HEK293 (cell line): ENCODE data around the gene RBFOX1.

Source experiments
- TRIM28 ChIP-seq: IDR thresholded peaks from 2 replicates; pipeline ENCODE4 v1.6.1; 2011; ENCODE audit warnings: low read length, control low read depth, borderline replicate concordance
- ZNF274 ChIP-seq, 2 experiments: fragments of 200-500 bp in 1 of 2; fragments of 450-650 bp in 1 of 2; sonication (Bioruptor generic) in 1 of 2; formaldehyde crosslinking in 1 of 2; IDR thresholded peaks; 2 replicates each; pipeline versions ENCODE4 v1.5.1 to v1.6.1; 2014 to 2016; ENCODE audit warnings: borderline replicate concordance in 1 of 2, inconsistent platforms in 1 of 2, low read length in 1 of 2, missing biosample characterization in 1 of 2, missing genetic modification characterization in 1 of 2
- TF ChIP-seq, protein P1 (sequence below): fragments of 450-650 bp; formaldehyde crosslinking; IDR thresholded peaks from 2 replicates; pipeline ENCODE4 v1.5.1; 2016; ENCODE audit warnings: missing biosample characterization, missing genetic modification characterization
- TF ChIP-seq, protein P2 (sequence below): fragments of 450-650 bp; formaldehyde crosslinking; IDR thresholded peaks from 2 replicates; pipeline ENCODE4 v1.5.1; 2016; ENCODE audit warnings: missing biosample characterization, missing genetic modification characterization
- TF ChIP-seq, protein P3 (sequence below): fragments of 450-650 bp; formaldehyde crosslinking; IDR thresholded peaks from 2 replicates; pipeline ENCODE4 v1.5.1; 2016; ENCODE audit warnings: missing biosample characterization, missing genetic modification characterization

DNA sequence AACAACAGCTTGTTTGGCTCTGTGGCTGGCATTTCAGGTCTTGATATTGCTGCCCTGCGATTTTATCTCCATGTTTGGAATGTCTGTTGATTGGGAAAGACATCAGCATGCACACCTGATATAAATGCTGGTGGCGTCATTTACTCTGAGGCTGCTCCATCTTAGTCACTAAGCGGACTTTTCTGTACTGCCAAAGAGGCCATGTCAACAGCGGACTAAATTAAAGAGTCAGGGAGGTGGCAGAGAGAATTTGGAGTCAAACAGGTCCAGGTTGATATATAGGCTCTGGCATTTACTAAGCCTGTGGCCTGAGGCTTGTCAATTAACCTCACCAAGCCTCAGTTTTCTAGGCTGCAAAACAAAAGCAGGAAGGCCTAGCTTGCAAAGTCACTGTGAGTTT lies 6.2 kb downstream of the RBFOX1 start:
- TF ChIP-seq TRIM28 = no peak
- TF ChIP-seq ZNF274 (IDR thresholded peaks at IDR 0.05; ENCODE audit: low read length) = no peak
- TF ChIP-seq ZNF274 (tag by site-specific recombination; IDR thresholded peaks at IDR 0.05; ENCODE audit: borderline replicate concordance) = no peak
- TF ChIP-seq, protein P1, sequence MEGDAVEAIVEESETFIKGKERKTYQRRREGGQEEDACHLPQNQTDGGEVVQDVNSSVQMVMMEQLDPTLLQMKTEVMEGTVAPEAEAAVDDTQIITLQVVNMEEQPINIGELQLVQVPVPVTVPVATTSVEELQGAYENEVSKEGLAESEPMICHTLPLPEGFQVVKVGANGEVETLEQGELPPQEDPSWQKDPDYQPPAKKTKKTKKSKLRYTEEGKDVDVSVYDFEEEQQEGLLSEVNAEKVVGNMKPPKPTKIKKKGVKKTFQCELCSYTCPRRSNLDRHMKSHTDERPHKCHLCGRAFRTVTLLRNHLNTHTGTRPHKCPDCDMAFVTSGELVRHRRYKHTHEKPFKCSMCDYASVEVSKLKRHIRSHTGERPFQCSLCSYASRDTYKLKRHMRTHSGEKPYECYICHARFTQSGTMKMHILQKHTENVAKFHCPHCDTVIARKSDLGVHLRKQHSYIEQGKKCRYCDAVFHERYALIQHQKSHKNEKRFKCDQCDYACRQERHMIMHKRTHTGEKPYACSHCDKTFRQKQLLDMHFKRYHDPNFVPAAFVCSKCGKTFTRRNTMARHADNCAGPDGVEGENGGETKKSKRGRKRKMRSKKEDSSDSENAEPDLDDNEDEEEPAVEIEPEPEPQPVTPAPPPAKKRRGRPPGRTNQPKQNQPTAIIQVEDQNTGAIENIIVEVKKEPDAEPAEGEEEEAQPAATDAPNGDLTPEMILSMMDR = no peak
- TF ChIP-seq, protein P2, sequence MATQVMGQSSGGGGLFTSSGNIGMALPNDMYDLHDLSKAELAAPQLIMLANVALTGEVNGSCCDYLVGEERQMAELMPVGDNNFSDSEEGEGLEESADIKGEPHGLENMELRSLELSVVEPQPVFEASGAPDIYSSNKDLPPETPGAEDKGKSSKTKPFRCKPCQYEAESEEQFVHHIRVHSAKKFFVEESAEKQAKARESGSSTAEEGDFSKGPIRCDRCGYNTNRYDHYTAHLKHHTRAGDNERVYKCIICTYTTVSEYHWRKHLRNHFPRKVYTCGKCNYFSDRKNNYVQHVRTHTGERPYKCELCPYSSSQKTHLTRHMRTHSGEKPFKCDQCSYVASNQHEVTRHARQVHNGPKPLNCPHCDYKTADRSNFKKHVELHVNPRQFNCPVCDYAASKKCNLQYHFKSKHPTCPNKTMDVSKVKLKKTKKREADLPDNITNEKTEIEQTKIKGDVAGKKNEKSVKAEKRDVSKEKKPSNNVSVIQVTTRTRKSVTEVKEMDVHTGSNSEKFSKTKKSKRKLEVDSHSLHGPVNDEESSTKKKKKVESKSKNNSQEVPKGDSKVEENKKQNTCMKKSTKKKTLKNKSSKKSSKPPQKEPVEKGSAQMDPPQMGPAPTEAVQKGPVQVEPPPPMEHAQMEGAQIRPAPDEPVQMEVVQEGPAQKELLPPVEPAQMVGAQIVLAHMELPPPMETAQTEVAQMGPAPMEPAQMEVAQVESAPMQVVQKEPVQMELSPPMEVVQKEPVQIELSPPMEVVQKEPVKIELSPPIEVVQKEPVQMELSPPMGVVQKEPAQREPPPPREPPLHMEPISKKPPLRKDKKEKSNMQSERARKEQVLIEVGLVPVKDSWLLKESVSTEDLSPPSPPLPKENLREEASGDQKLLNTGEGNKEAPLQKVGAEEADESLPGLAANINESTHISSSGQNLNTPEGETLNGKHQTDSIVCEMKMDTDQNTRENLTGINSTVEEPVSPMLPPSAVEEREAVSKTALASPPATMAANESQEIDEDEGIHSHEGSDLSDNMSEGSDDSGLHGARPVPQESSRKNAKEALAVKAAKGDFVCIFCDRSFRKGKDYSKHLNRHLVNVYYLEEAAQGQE (tag by site-specific recombination) = no peak
- TF ChIP-seq, protein P3, sequence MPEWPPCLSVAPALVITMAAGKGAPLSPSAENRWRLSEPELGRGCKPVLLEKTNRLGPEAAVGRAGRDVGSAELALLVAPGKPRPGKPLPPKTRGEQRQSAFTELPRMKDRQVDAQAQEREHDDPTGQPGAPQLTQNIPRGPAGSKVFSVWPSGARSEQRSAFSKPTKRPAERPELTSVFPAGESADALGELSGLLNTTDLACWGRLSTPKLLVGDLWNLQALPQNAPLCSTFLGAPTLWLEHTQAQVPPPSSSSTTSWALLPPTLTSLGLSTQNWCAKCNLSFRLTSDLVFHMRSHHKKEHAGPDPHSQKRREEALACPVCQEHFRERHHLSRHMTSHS = no peak
